H9 (cell line): Measurements from ENCODE around the gene PDE2A. TPM values are rescaled to one million over a fixed set of nuclear protein-coding genes. Genes with fewer than 3 reads are reported as not detected.

ENCODE experiments used
- DNase-seq: peaks from one replicate; pipeline ENCODE4 v3.0.0-alpha.2; 2017
- H2AFZ ChIP-seq: one replicate; pipeline ENCODE4 v1.6.1; 2013; ENCODE audit warnings: mild to moderate bottlenecking, low read length, control low read depth, moderate library complexity
- H2AK5ac ChIP-seq: 2 replicates; pipeline ENCODE4 v1.6.1; 2013; ENCODE audit warnings: low read length, control low read depth, mixed read lengths; ENCODE audit not compliant: insufficient read length
- H2BK120ac ChIP-seq: one replicate; pipeline ENCODE4 v1.6.1; 2013; ENCODE audit warnings: low read depth, mild to moderate bottlenecking, low read length, control low read depth, inconsistent platforms; ENCODE audit not compliant: poor library complexity, severe bottlenecking
- H2BK12ac ChIP-seq: 2 replicates; pipeline ENCODE4 v1.6.1; 2013; ENCODE audit warnings: low read length, control low read depth, mixed read lengths, low read depth; ENCODE audit not compliant: insufficient read length
- H2BK15ac ChIP-seq: 2 replicates; pipeline ENCODE4 v1.6.1; 2013; ENCODE audit warnings: low read depth, low read length, control low read depth
- H2BK20ac ChIP-seq: one replicate; pipeline ENCODE4 v1.6.1; 2013; ENCODE audit warnings: low read depth, mild to moderate bottlenecking, low read length, control low read depth, inconsistent platforms; ENCODE audit not compliant: poor library complexity, severe bottlenecking
- H2BK5ac ChIP-seq: 2 replicates; pipeline ENCODE4 v1.6.1; 2013; ENCODE audit warnings: low read length, control low read depth, mixed read lengths; ENCODE audit not compliant: insufficient read length
- H3K14ac ChIP-seq: 2 replicates; pipeline ENCODE4 v1.6.1; 2013; ENCODE audit warnings: low read length, control low read depth; ENCODE audit not compliant: insufficient read depth
- H3K18ac ChIP-seq: 2 replicates; pipeline ENCODE4 v1.6.1; 2013; ENCODE audit warnings: low read depth, mild to moderate bottlenecking, mixed read lengths, low read length, control low read depth; ENCODE audit not compliant: insufficient read length
- H3K23ac ChIP-seq: 2 replicates; pipeline ENCODE4 v1.6.1; 2013; ENCODE audit warnings: low read length, control low read depth, mixed read lengths, low read depth; ENCODE audit not compliant: insufficient read length
- H3K23me2 ChIP-seq: 2 replicates; pipeline ENCODE4 v1.6.1; 2013; ENCODE audit warnings: low read depth, mild to moderate bottlenecking, mixed read lengths, low read length, control low read depth; ENCODE audit not compliant: insufficient read length, poor library complexity, severe bottlenecking
- H3K27ac ChIP-seq: 2 replicates; pipeline ENCODE4 v1.5.1; 2013; ENCODE audit warnings: low read length, control low read depth, mixed read lengths, low read depth; ENCODE audit not compliant: insufficient read length
- H3K27me3 ChIP-seq: 2 replicates; pipeline ENCODE4 v1.6.1; 2013; ENCODE audit warnings: low read length, control low read depth, inconsistent platforms; ENCODE audit not compliant: insufficient read depth
- H3K4ac ChIP-seq: 2 replicates; pipeline ENCODE4 v1.6.1; 2013; ENCODE audit warnings: low read depth, mild to moderate bottlenecking, control low read depth, inconsistent platforms, low read length, moderate library complexity
- H3K4me1 ChIP-seq: 2 replicates; pipeline ENCODE4 v1.6.1; 2013; ENCODE audit warnings: low read length, control low read depth, inconsistent platforms; ENCODE audit not compliant: insufficient read depth
- H3K4me2 ChIP-seq: 2 replicates; pipeline ENCODE4 v1.6.1; 2013; ENCODE audit warnings: low read length, control low read depth, mixed read lengths; ENCODE audit not compliant: insufficient read length, insufficient read depth
- H3K56ac ChIP-seq: 2 replicates; pipeline ENCODE4 v1.6.1; 2013; ENCODE audit warnings: low read depth, mild to moderate bottlenecking, mixed read lengths, low read length, control low read depth; ENCODE audit not compliant: insufficient read length
- H3K79me1 ChIP-seq: 2 replicates; pipeline ENCODE4 v1.6.1; 2013; ENCODE audit warnings: low read depth, mild to moderate bottlenecking, moderate library complexity, low read length, control low read depth, inconsistent platforms; ENCODE audit not compliant: insufficient read depth, poor library complexity, severe bottlenecking
- H3K79me2 ChIP-seq: 2 replicates; pipeline ENCODE4 v1.6.1; 2013; ENCODE audit warnings: low read length, control low read depth, inconsistent platforms; ENCODE audit not compliant: insufficient read depth
- H3K9ac ChIP-seq: 2 replicates; pipeline ENCODE4 v1.6.1; 2013; ENCODE audit warnings: low read length, control low read depth, mixed read lengths; ENCODE audit not compliant: insufficient read length; ENCODE audit errors: extremely low read depth
- H3K9me3 ChIP-seq: one replicate; pipeline ENCODE4 v1.6.1; 2013; ENCODE audit warnings: low read depth, low read length, inconsistent platforms; ENCODE audit not compliant: control insufficient read depth
- H3T11ph ChIP-seq: one replicate; pipeline ENCODE4 v1.6.1; 2013; ENCODE audit warnings: mild to moderate bottlenecking, low read length, control low read depth, inconsistent platforms
- H4K20me1 ChIP-seq: one replicate; pipeline ENCODE4 v1.6.1; 2013; ENCODE audit not compliant: control insufficient read depth, insufficient read length, insufficient read depth
- H4K5ac ChIP-seq: 2 replicates; pipeline ENCODE4 v1.6.1; 2013; ENCODE audit warnings: low read depth, mild to moderate bottlenecking, mixed read lengths, low read length, control low read depth; ENCODE audit not compliant: insufficient read length
- H4K8ac ChIP-seq: replicated peaks from 2 replicates; pipeline ENCODE4 v1.6.1; 2013; ENCODE audit warnings: low read length, control low read depth, mixed read lengths, low read depth; ENCODE audit not compliant: insufficient read length
- H4K91ac ChIP-seq: 2 replicates; pipeline ENCODE4 v1.6.1; 2013; ENCODE audit warnings: low read depth, mild to moderate bottlenecking, moderate library complexity, mixed read lengths, low read length, control low read depth; ENCODE audit not compliant: insufficient read length
- H3K27ac Mint-ChIP-seq, 3 experiments: 2 replicates in 2 of 3; 3 replicates in 1 of 3; pipeline ENCODE4 v1.8.0; 2020 to 2021; ENCODE audit warnings: mixed read lengths in 3 of 3, mild to moderate bottlenecking in 1 of 3, moderate library complexity in 1 of 3
- H3K27me3 Mint-ChIP-seq: 2 replicates; pipeline ENCODE4 v1.8.0; 2021; ENCODE audit warnings: low read depth, mild to moderate bottlenecking, moderate library complexity, mixed read lengths
- H3K36me3 Mint-ChIP-seq, 3 experiments: 2 replicates in 2 of 3; 3 replicates in 1 of 3; pipeline ENCODE4 v1.8.0; 2020 to 2021; ENCODE audit warnings: low read depth in 3 of 3, mixed read lengths in 3 of 3; ENCODE audit not compliant: insufficient read depth in 1 of 3
- H3K4me1 Mint-ChIP-seq, 2 experiments: 2 replicates each; pipeline ENCODE4 v1.8.0; 2020; ENCODE audit warnings: mixed read lengths in 2 of 2
- H3K4me3 Mint-ChIP-seq, 2 experiments: 2 replicates in 1 of 2; 3 replicates in 1 of 2; pipeline ENCODE4 v1.8.0; 2020 to 2021; ENCODE audit warnings: mild to moderate bottlenecking in 2 of 2, mixed read lengths in 2 of 2, moderate library complexity in 1 of 2
- H3K9me3 Mint-ChIP-seq, 2 experiments: 2 replicates in 1 of 2; 3 replicates in 1 of 2; pipeline ENCODE4 v1.8.0; 2020; ENCODE audit warnings: mild to moderate bottlenecking in 2 of 2, mixed read lengths in 2 of 2, moderate library complexity in 1 of 2
- WGBS: extraction: QIAGEN DNeasy Blood & Tissue Kit; methylation state at CpG from one replicate; pipeline ENCODE4 v1.1.7; 2013; ENCODE audit warnings: missing lambda C conversion rate, low lambda C conversion rate, mixed read lengths; ENCODE audit not compliant: insufficient read length; ENCODE audit errors: extremely low coverage; 5-methylcytosine and 5-hydroxymethylcytosine counted together
- total RNA-seq: library from RNA; stranded (reverse); gene quantifications from 2 replicates; pipeline ENCODE4 v1.2.1, GENCODE V29; 2021
- TF ChIP-seq, protein P1 (sequence below): fragments of 200-600 bp; sonication (generic); conservative IDR thresholded peaks from 3 replicates; pipeline ENCODE4 v1.8.0; 2021; ENCODE audit warnings: antibody characterized with exemption, mild to moderate bottlenecking

The PDE2A gene
- total RNA-seq, 1 experiment from 2014 or later, result 3.4 TPM

DNA sequence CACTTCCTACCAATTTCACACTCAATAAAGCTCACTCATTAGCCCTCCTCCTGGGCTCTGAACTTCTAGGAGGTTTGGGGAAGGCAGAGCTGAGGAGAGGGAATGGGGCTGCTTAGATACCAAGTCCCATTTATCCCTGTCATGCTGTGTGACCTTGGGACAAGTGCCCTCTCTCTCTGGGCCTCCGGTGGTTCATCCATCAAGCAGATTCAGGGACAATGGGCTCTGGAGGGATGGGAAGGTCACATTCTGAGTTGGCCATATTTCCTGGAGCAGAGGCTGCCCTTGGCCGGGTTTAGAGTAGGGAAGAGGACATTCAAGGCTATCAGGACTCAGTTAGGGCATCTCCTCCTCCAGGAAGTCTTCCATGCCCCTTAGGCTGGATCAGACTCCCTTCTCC is 66.7 kb downstream of the PDE2A start:
- Mint-ChIP-seq H3K27ac (0 out of 7 replicates have a peak overlapping the region, but pooled peaks of 1 of the 3 experiments have one; percentile 12), H3K4me1 (no peaks in the 10 kb centered on the region), H3K9me3 (no peaks in the 10 kb centered on the region), H3K4me3 (no peak overlapping the region), H3K36me3 (no peaks in the 10 kb centered on the region), H3K27me3 (peaks cover 41% of the 10 kb centered on the region)
- Histone ChIP-seq H3T11ph (no peak overlapping the region), H2BK120ac (no peak overlapping the region), H3K79me1 (no peaks in the 10 kb centered on the region), H3K23me2 (no peaks in the 10 kb centered on the region), H3K23ac (no peak overlapping the region), H2BK20ac (no peak overlapping the region), H4K20me1 (no peaks in the 10 kb centered on the region), H3K27ac (no peak overlapping the region), H3K27me3 (no peaks in the 10 kb centered on the region; the same call in 1 of the 2 replicates), H3K79me2 (no peaks in the 10 kb centered on the region), H3K4me2 (no peak overlapping the region), H2BK15ac (no peak overlapping the region), H3K4me1 (no peaks in the 10 kb centered on the region), H2BK5ac (no peak overlapping the region), H3K18ac (no peak overlapping the region), H3K14ac (no peak overlapping the region), H2BK12ac (no peak overlapping the region), H4K91ac (no peak overlapping the region), H3K9me3 (no peaks in the 10 kb centered on the region), H3K56ac (no peak overlapping the region), H2AFZ (no peak overlapping the region), H3K4ac (no peak overlapping the region), H4K8ac (no peak overlapping the region), H2AK5ac (no peak overlapping the region), H3K9ac (no peak overlapping the region), H4K5ac (no peak overlapping the region)
- WGBS, result no CpG with 5 or more reads among the region's 2 CpGs
- DNase-seq, result no peak
- TF ChIP-seq, protein P1, sequence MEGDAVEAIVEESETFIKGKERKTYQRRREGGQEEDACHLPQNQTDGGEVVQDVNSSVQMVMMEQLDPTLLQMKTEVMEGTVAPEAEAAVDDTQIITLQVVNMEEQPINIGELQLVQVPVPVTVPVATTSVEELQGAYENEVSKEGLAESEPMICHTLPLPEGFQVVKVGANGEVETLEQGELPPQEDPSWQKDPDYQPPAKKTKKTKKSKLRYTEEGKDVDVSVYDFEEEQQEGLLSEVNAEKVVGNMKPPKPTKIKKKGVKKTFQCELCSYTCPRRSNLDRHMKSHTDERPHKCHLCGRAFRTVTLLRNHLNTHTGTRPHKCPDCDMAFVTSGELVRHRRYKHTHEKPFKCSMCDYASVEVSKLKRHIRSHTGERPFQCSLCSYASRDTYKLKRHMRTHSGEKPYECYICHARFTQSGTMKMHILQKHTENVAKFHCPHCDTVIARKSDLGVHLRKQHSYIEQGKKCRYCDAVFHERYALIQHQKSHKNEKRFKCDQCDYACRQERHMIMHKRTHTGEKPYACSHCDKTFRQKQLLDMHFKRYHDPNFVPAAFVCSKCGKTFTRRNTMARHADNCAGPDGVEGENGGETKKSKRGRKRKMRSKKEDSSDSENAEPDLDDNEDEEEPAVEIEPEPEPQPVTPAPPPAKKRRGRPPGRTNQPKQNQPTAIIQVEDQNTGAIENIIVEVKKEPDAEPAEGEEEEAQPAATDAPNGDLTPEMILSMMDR, result no peak
